ENCODE measurements around the gene BTG1.

BTG1 gene, protein sequence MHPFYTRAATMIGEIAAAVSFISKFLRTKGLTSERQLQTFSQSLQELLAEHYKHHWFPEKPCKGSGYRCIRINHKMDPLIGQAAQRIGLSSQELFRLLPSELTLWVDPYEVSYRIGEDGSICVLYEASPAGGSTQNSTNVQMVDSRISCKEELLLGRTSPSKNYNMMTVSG

DNA sequence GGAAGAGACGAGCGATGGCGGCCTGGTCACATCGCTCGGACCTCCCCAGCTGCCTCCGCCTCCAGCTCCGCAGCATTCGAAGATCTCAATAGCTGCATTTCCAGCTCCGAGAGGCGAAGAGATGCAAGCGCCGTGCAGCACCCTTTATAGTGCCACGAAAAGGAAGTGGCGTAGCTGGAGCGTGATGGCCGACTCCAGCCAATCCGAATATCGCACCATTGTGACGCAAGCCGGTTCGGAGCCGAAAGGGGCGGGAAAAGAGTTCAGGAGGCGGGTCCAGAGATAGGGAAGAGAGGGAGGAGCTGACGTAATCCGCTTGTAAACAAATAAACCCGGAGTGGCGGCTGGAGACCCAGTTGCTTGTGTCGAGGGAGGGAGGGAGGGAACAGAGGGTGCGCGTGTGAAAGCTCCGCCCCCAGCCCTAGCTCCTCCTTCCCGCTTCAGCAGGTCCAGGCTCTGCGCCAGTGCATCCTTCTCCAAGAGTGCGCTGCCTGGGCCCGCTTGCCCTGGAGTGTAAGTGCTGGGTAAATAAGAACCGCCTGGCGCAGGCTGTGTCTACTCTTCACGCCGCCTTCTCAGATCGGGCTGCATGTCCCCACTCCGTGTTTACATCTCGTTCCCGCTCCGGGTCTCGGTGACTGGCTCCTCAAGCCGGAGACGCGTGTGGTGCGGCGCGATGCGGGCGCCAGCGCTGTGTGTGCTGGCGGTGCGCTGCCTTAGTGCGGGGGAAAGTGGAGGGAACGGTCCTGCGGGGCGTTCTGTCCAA, at the start of gene BTG1:
Gene BTG1, minus strand, starts transcription at position 116 of the 766 bp plus-strand sequence. CDS start 311 bp downstream, outside the sequence.
- peak; percentile 93 for DNase-seq (ENCODE audit: low spot score)

DNA sequence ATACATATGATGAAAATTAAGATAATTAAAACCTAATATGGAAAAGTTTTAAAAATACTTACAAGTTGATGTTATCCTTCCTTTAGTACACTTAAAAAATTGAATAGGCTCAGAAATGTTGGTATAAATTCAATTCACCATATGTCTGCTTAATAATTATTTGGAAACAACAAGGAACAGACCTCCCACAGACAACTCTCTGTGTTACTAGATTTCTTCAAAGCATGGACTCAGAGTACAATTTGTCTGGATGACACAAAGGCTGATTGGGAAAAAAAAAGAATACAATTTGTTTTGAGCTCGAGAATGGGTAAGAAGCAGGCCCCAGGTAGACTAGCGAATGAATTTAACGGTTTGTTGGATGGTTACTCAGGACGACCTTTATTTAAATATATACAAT, 48.9 kb upstream of the BTG1 start:
- no peak for DNase-seq (ENCODE audit: low spot score)

DNA sequence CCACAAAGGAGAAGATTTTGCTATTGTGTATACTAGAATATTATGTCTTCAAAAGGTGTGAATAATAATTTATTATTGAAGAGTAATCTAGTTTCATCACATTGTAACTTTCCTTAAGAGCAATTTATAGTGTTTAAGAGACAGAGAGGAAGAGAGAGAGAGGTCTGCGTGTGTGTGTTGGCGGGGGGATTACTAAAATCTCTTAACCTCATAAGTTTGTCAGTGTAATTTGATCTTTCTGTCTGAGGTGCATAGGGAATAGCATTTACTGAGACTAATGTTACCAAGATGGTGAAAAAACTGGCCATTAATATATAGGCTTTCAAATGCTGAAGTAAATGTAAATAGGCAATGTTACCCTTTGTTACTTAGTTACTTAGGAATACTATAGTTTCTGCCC, 48.2 kb upstream of the BTG1 start:
- no peak for DNase-seq (ENCODE audit: low spot score)

DNA sequence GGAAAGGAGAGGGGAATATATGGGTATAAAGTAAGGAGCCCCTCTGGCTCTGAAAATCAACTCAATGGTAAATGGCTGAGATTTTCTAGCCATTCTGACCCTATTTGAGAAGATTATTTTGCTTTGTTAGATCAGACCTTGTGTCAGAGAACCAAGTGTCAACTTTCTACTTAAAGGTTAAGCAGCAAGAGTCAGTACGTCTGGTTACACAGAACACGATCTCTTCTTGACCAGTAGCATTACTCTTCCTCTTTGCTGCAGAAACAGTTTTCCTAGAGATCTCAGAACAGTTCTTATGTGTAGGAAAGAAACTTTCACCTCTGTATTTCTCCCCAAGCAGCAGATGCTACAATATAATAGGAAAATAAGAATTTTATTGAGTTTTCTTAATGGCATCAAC, 47.4 kb upstream of the BTG1 start:
- DNase-seq (ENCODE audit: low spot score) = no peak

DNA sequence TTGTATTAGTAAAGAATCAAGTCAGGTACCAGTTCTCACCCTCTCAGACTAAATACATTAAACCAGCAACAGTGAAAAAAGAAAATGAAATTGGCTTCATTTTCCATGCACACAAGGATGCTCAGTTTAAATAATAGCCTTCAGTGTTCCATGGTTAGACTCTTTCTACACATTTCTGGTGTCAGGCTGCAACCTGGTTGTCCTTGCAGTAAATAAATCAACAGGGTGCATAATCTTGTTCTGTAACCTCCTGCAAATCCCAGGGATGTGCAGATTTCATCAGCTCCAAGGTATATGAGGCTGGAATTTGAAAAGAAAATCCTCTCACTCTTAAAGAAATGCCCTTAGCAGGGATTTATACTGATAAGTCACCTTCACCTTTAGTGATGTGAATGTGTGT, 46.7 kb upstream of the BTG1 start:
- DNase-seq (ENCODE audit: low spot score) = no peak

DNA sequence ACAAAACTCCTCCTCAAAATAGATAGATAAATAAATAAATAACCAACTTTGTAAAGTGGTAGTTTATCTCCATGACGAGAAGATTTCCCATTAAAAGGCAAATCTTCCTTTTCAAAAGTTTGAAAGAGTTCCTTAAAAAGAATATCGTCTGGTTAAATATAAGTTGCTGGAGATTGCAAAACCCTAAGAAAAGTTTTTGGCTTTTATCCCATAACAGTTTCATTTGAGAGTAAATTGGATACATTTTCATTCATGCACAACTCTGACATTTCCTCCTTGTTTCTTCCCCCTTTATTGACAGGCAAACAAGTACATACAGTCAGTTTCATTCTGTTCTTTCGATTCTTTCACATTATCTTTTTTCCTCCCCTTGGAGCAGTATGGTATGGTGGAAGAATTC, 45.4 kb upstream of the BTG1 start:
- no peak for DNase-seq (ENCODE audit: low spot score)

DNA sequence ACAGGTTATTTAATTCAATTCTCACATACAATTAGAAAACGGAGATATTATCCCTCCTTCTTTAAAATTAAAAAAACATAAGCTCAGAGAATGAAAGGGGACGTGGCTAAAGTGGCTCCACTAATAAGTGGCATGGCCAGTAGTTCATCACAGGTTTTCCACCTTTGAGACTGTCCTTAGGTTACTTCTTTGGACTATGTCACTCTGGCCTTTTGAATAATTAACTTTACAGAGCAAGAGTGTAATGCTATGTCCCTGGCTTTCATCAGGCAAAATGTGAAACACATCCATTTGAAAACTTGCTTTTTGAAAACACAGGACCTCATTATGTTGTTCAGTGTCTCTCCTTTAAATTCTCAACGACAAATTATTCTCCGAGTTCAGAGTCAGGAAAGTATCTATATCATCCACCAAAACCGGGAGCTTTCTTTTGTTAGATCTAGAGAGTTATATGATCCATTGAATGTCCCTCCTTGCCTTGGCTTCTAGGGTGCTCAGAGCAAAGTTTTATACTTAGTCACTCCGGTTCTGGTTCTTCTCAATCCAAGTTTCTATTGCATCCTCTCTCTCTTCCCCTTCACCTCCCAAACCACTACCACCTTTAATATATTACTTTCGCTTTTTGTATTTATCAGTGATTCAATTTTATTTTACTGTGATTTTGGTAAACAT, 43.0 kb upstream of the BTG1 start:
- no peak for DNase-seq (ENCODE audit: low spot score)

DNA sequence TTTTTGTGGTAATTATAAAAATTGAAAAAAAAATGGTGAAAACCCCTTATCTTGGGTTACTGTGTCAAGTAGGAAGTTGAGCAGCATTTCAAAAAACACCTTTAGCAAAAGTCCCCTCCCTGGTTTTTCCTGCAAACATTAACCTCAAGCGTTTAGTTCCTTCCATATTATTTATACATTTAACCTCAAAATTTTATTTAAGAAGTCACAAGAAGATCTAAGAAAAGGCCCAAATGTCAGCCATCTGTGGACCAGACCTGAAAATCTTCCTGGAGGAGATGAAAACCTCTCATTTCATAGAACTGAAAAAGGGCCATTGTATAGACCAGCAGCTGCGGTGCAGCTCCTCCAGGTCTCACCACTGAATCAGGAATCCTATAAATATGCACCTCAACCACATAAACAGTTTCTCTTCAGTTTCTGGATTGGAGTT, 40.4 kb upstream of the BTG1 start:
- DNase-seq (ENCODE audit: low spot score) = no peak

DNA sequence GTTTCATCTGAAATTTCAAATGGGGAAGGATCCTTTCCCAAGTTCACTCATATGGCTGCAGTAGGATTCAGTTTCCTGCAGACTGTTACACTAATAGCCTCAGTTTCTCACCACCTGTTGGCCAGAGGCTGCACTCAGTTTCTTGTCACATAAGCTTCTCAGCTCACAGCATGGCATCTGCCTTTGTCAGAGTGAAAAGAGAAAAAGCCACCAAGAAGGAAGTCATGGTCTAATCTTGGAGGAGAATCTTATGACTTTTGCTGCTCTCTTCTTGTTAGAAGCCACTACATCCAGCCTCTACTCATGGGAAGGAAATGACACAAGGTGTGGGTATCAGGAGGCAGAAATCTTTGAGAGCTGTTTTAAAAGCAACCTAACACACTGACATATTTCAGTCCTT, 39.4 kb upstream of the BTG1 start:
- no peak for DNase-seq (ENCODE audit: low spot score)

DNA sequence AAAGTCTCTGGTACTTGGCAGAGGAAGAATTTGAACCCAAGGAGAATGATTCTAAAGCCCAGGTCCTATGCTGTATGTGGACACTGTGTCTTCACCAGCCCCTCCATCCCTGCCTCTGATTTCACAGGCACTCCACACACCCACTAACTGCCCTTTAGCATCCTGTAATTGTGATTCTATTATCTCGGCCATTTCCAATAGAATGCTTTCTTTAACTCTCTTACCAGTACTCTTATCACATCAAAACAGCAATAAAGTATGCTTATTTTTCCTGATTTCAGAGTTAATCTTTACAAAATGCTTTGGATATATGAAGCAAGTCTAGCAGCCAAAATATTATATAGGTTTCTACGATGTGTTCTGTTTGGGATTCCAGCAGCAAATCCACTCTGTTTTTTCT, 37.9 kb upstream of the BTG1 start:
- DNase-seq (ENCODE audit: low spot score) = no peak

DNA sequence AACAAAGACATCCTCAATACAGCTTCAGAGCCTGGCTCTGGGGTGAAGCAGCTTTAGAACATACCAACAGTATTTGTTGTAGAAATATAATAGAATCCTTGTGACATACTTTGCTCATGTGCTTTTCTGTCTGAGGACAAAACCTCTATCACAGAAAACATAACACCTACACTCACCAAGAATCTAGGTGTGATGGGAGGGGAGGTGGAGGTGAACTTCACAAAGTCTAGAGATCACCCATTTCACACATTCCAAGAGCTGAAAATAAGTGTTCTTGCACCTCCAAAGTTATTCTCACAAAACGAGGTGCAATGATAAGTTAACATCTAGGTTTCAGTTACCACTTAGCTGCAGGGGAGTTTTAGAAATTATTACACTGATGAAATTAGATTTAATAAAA, 32.7 kb upstream of the BTG1 start:
- DNase-seq (ENCODE audit: low spot score) = no peak

DNA sequence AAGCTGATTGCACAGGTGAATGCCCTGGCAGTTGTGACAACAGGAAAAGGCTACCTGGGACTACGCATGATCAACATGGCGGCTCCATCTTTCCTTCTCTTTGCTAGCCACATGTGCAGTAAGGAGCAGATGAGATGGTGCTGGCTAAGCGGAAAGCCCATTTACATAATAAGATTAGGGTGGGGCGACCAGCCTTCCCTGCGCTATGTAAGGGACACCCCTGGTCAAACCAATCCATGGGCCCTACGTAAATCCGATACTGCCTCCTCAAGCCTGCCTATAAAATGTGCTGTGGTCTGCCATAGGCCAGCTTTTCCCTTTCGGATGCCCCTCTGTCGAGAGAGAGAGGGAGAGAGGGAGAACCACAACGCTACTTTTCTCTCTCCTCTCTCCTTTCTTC, 31.0 kb upstream of the BTG1 start:
- no peak for DNase-seq (ENCODE audit: low spot score)

DNA sequence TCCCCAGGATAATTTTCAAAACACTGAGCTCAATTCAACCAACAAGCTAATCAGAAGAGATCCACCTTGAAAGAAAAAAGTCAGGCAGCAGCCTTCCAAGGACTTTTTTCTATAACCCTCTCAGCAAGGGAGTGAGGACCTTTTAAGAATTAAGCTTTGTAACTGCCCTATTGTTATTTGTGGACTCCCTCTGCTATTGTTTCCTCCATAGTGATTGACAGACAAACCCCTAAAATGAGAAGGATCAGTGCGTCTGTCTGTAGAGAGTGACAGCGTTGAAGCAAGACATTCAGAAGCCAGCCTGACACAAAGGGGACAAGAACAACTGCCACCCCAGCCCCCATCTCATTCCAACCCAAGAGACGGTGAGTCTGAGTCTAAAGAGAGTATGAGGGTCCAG, 30.3 kb upstream of the BTG1 start:
- DNase-seq (ENCODE audit: low spot score) = no peak

DNA sequence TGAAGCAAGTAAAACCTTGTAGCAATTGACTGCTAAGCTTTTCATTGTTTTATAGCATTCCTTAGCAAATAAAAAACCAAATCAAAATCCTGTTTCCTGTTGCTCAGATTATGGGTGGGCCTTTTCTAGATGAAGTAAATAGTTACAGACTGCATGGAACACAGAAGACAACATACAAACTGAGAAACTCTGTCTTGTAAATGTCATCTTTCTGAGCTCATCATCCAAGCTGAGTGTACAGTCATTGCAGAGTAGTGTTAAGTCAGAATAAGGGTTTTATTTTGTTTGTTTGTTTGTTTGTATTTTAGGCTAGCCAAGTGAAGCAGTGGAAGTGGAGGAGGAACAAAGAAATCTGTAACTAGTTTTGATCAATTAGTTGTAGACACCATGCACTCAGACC, 24.4 kb upstream of the BTG1 start:
- DNase-seq (ENCODE audit: low spot score) = no peak

DNA sequence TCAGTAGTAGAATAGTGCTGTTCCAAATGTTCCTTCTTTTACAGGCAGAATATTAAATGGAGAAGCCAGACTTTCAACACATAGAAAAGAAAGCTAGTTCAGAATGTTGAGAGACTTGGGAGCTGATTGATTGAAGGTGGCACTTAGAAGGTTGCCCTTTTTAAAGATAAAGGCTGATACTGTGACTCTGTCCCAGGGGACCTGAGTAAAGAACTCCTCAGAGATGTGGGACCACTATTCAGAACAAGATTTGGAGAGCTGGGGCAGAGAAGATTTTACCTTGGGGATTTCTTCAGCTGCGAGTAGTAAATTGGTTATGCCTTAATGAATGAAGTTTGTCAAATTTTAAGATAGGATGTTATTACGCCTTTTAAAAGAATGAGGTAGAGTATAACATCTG, 21.4 kb upstream of the BTG1 start:
- no peak for DNase-seq (ENCODE audit: low spot score)

DNA sequence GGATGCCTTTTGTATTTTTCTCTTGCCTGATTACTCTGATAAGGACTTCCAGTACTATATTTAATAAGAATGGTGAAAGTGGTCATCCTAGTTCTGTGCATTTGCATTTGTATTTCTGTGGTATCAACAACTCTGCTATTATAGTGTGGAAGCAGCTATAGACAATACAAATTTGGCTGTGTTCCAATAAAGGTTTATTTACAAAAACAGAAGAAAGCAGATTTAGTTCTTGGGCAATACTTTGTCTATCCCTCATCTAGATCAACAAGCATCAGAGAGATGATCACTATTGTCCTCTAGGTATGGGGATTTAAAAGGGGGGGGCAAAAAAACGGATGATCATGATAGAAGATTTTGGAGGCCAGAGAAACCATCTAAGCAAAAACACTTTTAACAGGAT, 19.1 kb upstream of the BTG1 start:
- DNase-seq (ENCODE audit: low spot score) = no peak

DNA sequence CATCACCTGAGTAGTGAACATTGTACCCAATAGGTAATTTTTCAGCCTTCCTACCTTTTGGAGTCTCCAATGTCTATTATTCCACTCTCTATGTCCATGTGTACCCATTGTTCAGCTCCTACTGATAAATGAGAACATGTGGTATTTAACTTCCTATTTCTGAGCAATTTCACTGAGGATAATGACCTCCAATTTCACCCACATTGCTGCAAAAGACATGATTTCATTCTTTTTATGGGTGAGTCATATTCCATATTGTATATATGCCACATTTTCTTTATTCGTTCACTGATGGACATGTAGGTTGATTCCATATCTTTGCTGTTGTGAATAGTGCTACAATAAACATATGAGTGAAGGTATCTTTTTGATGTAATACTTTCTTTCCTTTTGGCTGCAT, 16.4 kb upstream of the BTG1 start:
- DNase-seq (ENCODE audit: low spot score) = no peak

DNA sequence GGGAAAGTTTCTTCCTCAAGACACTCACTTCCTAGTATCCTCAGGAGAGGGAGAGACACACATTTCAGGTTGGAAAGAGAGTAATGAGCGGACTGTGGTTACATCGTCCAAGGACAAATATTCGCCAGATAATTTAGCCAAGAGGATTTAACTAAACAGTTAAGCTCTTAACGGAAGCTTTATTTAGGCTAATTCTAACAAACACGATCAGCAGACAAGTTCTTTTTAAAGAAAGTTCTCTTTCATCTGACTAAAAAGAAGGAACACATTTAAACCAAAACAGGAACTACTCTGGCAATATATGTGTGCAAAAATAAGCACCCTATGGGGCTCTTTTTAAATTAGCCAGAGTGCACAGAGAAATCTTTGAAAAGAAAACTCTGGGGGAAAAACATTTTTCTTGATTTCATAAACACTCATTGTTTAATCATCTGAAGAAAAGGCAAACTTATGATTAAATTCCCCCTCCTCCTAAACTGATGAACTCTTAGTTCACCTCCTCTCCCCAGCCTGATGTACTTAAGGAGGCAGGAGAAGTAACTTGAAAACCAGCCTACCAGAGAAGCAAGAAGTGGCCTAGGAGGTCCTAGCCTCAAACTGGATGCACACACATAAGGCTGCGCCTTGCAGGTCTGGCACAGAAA, 13.3 kb upstream of the BTG1 start:
- no peak for DNase-seq (ENCODE audit: low spot score)

DNA sequence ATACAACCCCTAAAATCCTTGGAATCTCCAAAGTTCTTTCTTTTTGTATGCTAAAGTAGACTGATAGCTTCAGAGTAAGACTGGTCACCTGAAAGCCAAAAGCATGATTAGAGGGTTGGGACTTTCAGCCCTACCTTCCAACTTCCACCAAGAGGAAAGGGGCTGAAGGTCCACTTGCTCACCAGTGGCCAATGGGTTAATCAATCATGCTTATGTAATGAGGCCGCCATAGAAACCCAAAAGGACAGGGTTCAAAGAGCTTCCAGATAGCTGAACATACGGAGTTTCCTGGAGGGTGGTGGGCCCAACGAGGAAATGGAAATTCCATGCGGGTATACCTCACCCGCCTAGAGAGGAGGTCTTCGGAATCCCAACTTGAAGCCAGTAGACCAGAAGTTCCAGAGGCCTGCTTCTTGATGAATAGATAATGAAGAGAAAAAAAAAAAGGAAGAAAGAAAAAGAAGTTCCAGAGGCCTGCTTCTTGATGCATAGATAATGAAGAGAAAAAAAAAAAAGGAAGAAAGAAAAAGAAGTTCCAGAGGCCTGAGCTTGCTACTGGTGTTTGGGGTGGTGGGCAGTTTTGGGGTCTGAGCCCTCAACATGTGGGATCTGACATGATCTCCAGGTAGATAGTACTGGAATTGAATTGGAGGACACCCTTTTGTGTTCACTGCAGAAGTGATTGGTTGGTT, 11.2 kb upstream of the BTG1 start:
- no peak for DNase-seq (ENCODE audit: low spot score)

DNA sequence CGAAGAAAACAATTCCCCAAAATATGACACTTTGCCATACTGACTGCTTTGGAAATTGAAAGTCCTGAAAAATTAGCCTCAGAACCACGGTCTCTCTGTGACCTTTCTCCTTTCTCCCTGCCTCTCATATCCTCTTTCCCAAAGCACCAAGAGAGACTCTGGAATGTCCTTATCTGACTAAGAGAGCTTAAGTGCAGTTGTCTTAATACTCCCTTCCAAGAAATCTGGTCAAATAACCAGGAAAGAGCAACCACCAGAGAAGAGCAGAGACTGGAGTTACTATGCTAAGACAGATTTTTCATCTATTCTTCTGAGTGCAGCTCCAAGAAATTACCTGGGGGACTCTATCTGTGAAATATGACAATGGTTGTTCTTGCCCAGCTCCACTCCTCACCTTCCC, 10.5 kb upstream of the BTG1 start:
- no peak for DNase-seq (ENCODE audit: low spot score)

DNA sequence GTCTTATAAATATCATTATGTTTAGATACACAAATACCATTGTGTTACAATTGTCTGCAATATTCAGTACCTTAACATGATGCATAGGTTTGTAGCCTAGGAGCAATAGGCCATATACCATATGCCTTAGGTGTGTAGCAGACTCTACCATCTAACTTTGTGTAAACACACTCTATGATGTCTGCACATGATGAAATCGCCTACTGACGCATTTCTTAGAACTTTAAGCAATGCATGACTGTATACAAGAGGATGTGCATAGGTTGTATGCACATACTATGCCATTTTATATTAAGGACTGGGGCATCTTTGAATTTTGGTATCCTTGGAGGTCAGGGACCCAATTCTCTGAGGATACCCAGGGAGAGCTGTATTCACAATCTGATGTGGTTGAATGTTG, 10.1 kb upstream of the BTG1 start:
- no peak for DNase-seq (ENCODE audit: low spot score)

DNA sequence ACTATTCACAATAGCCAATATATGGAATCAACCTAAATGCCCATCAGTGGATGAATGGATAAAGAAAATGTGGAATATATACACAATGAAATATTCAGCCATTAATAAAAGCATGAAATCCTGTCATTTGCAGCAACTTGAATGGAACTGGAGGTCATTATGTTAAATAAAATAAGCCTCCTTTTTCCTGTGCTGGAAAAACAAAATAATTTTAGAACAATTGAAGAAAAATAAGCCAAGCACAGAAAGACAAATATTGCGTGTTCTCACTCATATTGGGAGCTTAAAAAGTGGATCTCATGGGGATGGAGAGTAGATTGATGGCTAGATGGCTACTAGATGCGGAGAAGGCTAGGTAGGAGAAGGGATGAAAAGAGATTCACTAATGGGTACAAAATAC, 6.3 kb upstream of the BTG1 start:
- no peak for DNase-seq (ENCODE audit: low spot score)
